Chondrocyte (in vitro differentiated cells): ENCODE measurements around the gene BTBD16. TPM values are rescaled to one million over a fixed set of nuclear protein-coding genes. Genes with fewer than 3 reads are reported as not detected.

ENCODE experiments used
- DNase-seq: peaks from one replicate; pipeline ENCODE4 v3.0.0; 2021; ENCODE audit warnings: mixed read lengths, low spot score
- H3K27ac Mint-ChIP-seq: one replicate; pipeline ENCODE4 v1.8.0; 2021; ENCODE audit warnings: mild to moderate bottlenecking, moderate library complexity, mixed read lengths; ENCODE audit not compliant: unreplicated experiment
- H3K27me3 Mint-ChIP-seq: 2 replicates; pipeline ENCODE4 v1.8.0; 2021; ENCODE audit warnings: low read depth, mixed read lengths
- H3K36me3 Mint-ChIP-seq: 2 replicates; pipeline ENCODE4 v1.8.0; 2021; ENCODE audit warnings: low read depth, mixed read lengths
- H3K4me1 Mint-ChIP-seq: 2 replicates; pipeline ENCODE4 v1.8.0; 2021; ENCODE audit warnings: low read depth, mild to moderate bottlenecking, mixed read lengths
- H3K4me3 Mint-ChIP-seq: one replicate; pipeline ENCODE4 v1.8.0; 2021; ENCODE audit warnings: mild to moderate bottlenecking, moderate library complexity, mixed read lengths; ENCODE audit not compliant: unreplicated experiment
- H3K9me3 Mint-ChIP-seq: 2 replicates; pipeline ENCODE4 v1.8.0; 2021; ENCODE audit warnings: low read depth, mixed read lengths
- total RNA-seq: library from RNA; stranded (reverse); gene quantifications from 3 replicates; pipeline ENCODE4 v1.2.1, GENCODE V29; 2021
- TF ChIP-seq, protein P1 (sequence below): fragments of 200-600 bp; sonication (generic); IDR thresholded peaks from 2 replicates; pipeline ENCODE4 v1.5.0; 2021; ENCODE audit warnings: antibody characterized with exemption, mild to moderate bottlenecking, moderate library complexity

Gene BTBD16
- total RNA-seq, 1 donor from 2014 or later = 0.10 TPM

DNA sequence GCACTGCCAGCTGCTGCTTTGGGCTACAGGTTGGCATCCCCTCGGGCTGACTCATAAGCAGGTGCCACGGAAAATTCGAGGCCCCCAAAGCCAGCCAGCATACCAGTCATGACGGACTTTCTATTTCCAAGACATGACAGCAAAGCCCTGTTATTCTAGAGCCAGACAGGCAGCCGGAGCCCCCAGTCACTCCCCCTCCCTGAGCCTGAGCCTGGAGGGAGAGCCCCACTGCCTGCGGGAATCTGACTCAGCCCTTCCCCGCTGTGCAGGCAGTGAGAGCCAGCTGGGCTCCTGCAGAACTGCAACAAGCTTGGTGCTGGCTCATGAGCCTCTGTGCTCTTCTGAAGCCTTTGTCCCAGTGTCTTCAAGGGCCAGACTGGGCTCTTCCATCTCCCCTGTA lies 15.8 kb downstream of the BTBD16 start:
- Mint-ChIP-seq H3K4me3 (peak overlapping the region; percentile 3), H3K36me3 (no peaks in the 10 kb centered on the region), H3K27me3 (no peaks in the 10 kb centered on the region), H3K27ac (peak overlapping the region; percentile 97), H3K4me1 (peaks cover 61% of the 10 kb centered on the region), H3K9me3 (no peaks in the 10 kb centered on the region)
- no peak for DNase-seq
- TF ChIP-seq, protein P1, sequence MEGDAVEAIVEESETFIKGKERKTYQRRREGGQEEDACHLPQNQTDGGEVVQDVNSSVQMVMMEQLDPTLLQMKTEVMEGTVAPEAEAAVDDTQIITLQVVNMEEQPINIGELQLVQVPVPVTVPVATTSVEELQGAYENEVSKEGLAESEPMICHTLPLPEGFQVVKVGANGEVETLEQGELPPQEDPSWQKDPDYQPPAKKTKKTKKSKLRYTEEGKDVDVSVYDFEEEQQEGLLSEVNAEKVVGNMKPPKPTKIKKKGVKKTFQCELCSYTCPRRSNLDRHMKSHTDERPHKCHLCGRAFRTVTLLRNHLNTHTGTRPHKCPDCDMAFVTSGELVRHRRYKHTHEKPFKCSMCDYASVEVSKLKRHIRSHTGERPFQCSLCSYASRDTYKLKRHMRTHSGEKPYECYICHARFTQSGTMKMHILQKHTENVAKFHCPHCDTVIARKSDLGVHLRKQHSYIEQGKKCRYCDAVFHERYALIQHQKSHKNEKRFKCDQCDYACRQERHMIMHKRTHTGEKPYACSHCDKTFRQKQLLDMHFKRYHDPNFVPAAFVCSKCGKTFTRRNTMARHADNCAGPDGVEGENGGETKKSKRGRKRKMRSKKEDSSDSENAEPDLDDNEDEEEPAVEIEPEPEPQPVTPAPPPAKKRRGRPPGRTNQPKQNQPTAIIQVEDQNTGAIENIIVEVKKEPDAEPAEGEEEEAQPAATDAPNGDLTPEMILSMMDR = no peak

DNA sequence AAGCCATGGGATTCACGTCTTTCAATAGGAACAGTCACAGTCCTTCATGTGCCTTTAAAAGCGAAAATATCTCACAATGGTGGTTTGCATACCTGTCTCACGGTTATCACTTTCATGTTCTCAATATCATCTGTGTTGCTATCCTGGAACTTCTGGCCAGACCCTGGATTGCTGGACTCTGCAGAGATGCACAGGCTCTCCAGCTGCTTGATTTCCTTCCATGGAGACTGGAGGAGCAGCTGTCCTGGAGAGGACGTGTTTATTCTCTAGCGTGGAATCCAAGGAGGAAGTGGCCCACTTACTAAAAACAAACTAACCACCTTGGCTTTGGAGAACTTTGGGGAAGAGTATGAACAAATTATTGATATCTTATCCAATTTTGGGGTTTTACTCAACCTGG lies 16.5 kb downstream of the BTBD16 start:
- Mint-ChIP-seq H3K27me3 (no peaks in the 10 kb centered on the region), H3K36me3 (no peaks in the 10 kb centered on the region), H3K4me1 (peaks cover 55% of the 10 kb centered on the region), H3K9me3 (no peaks in the 10 kb centered on the region), H3K4me3 (no peak overlapping the region), H3K27ac (peak overlapping the region; percentile 97)
- TF ChIP-seq, protein P1 = no peak
- no peak for DNase-seq

DNA sequence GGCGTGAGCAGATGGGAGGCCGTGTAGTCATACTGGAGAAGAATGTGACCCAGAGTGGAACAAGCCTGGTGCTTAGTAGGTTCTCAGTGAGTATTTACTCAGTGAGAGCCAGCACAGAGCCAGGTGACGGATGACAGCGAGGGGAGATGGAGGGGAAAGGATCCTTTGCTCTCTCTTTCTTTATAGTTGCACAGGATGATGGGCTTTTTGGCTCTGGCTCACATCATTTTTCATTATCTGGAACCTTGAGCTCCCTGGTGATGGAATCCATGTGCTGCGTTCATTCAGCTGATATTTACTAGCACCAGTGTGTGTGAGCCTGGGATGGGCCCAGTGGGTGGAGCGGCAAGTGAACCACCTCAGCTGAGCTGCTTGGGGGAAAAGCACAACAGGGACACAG lies 17.2 kb downstream of the BTBD16 start:
- H3K27me3 Mint-ChIP-seq = no peaks in the 10 kb centered on the region
- TF ChIP-seq, protein P1 = no peak

DNA sequence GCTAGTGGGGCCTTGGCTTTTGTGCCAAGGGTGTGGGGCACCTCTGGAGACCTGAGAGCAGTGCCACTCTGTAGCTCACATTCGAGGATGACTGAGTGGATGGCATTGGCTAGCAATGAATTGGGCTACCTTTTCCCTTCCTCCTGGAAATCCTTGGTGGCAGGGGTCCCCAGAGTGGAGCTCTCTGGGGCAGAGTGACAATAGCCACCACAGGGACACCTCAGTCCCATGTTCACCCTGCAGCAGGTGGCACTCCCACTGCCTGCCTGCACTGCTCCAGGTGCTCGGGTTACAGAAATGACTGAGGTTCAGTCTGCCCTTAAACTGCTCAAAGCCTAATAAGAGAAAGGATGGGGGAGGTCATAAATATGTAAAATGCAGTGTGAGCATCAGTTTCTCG lies 17.8 kb downstream of the BTBD16 start:
- TF ChIP-seq, protein P1 = no peak
- Mint-ChIP-seq H3K27ac (no peak overlapping the region), H3K4me1 (peaks cover 47% of the 10 kb centered on the region), H3K27me3 (no peaks in the 10 kb centered on the region), H3K9me3 (no peaks in the 10 kb centered on the region), H3K36me3 (no peaks in the 10 kb centered on the region), H3K4me3 (no peak overlapping the region)
- no peak for DNase-seq

More for the DNA sequence above, 17.2 kb downstream of the BTBD16 start:
- no peak overlapping the region for H3K27ac Mint-ChIP-seq
- no peaks in the 10 kb centered on the region for H3K36me3 Mint-ChIP-seq
- H3K4me3 Mint-ChIP-seq = no peak overlapping the region
- H3K9me3 Mint-ChIP-seq = no peaks in the 10 kb centered on the region
- DNase-seq = no peak
- H3K4me1 Mint-ChIP-seq = peaks cover 53% of the 10 kb centered on the region

DNA sequence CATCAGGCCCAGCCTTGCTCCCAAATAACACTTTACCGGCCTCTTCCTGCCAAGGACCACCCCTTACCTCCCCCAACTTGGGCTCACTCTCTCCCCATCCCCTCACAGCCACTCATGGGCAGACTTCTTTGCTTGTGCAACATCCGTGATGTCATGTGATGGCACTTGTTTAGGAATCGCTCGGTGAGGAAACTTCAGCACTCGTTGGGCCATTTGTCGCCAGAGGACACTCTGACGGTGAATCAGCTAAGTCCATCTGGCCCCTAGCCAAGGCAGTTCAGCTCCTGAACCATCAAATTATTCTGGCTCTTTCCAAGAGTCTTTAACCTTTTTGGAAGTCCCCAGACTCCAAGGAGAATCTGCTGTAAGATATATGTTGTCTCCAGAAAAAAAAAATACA lies 19.2 kb downstream of the BTBD16 start:
- Mint-ChIP-seq H3K27ac (no peak overlapping the region), H3K36me3 (no peaks in the 10 kb centered on the region), H3K4me3 (no peak overlapping the region), H3K4me1 (peaks cover 41% of the 10 kb centered on the region), H3K27me3 (no peaks in the 10 kb centered on the region), H3K9me3 (no peaks in the 10 kb centered on the region)
- TF ChIP-seq, protein P1 = no peak
- no peak for DNase-seq
